Left ventricle myocardium inferior (tissue), 1 donor: ENCODE data around the gene RNF144A. TPM values are rescaled to one million over a fixed set of nuclear protein-coding genes. Genes with fewer than 3 reads are reported as not detected.

Experiments used
- DNase-seq: peaks from one replicate; pipeline ENCODE4 v3.0.0-alpha.2; 2020
- H3K27ac ChIP-seq: fragments of 200-600 bp; replicated peaks from 2 replicates; pipeline ENCODE4 v1.8.0; 2021
- H3K27me3 ChIP-seq: fragments of 200-600 bp; 2 replicates; pipeline ENCODE4 v1.8.0; 2021; ENCODE audit warnings: low read depth
- H3K36me3 ChIP-seq: fragments of 200-600 bp; 2 replicates; pipeline ENCODE4 v1.8.0; 2021
- H3K4me1 ChIP-seq: fragments of 200-600 bp; 2 replicates; pipeline ENCODE4 v1.8.0; 2021
- H3K4me3 ChIP-seq: fragments of 200-600 bp; 2 replicates; pipeline ENCODE4 v1.8.0; 2021; ENCODE audit warnings: mild to moderate bottlenecking, moderate library complexity
- H3K9me3 ChIP-seq: fragments of 200-600 bp; replicated peaks from 2 replicates; pipeline ENCODE4 v1.8.0; 2021
- CTCF ChIP-seq: fragments of 200-600 bp; IDR thresholded peaks from 2 replicates; pipeline ENCODE4 v1.8.0; 2021; ENCODE audit warnings: antibody characterized with exemption, mild to moderate bottlenecking, borderline replicate concordance
- intact Hi-C: fragments of 100-400 bp; cut with micrococcal nuclease; formaldehyde crosslinking; loops from one replicate; pipeline ENCODE4 v1.11.0; 2022
- total RNA-seq: library from RNA; stranded (reverse); fragmentation: NEBNext Ultra II Directional; extraction: Animal tissue kit (Norgen Biotek cat#: 25700); gene quantifications from one replicate; pipeline ENCODE4 v1.2.1, GENCODE V29; 2021
- donor health status: DM: no; HTN: yes; CAD: no; lungs with severe emphysema.

RNF144A gene
- total RNA-seq, 1 donor from 2014 or later: 17.9 TPM

- no peak overlapping the region for H3K27ac ChIP-seq
- peaks cover 4% of the 10 kb centered on the region for H3K4me1 ChIP-seq
- H3K36me3 ChIP-seq: no peaks in the 10 kb centered on the region
- H3K4me3 ChIP-seq: no peak overlapping the region
- intact Hi-C loops: no loop called here
- TF ChIP-seq CTCF: no peak
- H3K9me3 ChIP-seq: no peaks in the 10 kb centered on the region
- H3K27me3 ChIP-seq: no peaks in the 10 kb centered on the region
- DNase-seq: no peak
Observed at GRCh38 chr2:7093376-7093775, 176.2 kb downstream of the RNF144A start.

Other genes starting within 250 kb of the RNF144A start
- 3.2 TPM for gene CMPK2, start 51.5 kb upstream of the RNF144A start, total RNA-seq
- 2.4 TPM for gene RSAD2, start 39.6 kb upstream of the RNF144A start, total RNA-seq